CMK (cell line): ENCODE data around the gene CNFN.
A peak's percentile ranks its signal among the peaks of the same experiment; 100 is the strongest.

Source experiments
- DNase-seq: peaks from one replicate; pipeline ENCODE4 v3.0.0-alpha.2; 2010; ENCODE audit warnings: low read depth

Gene CNFN

DNA sequence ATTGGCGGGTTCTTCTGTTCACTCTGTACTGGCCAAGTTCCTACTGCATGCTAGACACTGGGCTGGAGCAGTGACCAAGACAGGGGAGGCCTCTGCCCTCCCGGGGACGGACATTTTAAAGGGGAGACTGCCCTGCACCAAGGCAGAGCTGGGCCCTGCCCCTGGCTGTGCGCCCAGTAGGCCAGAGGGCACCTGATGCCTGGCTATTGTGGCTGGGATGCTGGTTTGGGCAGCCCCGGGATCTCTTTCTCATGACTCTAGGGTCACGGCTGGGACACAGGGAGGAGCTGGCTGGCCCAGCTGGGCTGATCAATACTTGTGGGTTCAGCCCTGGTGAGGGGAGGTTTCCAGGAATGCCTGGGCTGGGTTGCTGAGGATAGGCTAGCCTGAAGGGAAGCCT is 19.4 kb upstream of the CNFN start:
- no peak for DNase-seq

GRCh38 chr19:42407816-42408175 is 17.7 kb upstream of the CNFN start:
- DNase-seq = no peak

GRCh38 chr19:42407085-42407815 is 17.2 kb upstream of the CNFN start:
- no peak for DNase-seq

GRCh38 chr19:42406111-42406510 is 16.0 kb upstream of the CNFN start:
- DNase-seq = no peak

- DNase-seq = no peak
Measured at GRCh38 chr19:42403586-42403985, 13.5 kb upstream of the CNFN start.

DNA sequence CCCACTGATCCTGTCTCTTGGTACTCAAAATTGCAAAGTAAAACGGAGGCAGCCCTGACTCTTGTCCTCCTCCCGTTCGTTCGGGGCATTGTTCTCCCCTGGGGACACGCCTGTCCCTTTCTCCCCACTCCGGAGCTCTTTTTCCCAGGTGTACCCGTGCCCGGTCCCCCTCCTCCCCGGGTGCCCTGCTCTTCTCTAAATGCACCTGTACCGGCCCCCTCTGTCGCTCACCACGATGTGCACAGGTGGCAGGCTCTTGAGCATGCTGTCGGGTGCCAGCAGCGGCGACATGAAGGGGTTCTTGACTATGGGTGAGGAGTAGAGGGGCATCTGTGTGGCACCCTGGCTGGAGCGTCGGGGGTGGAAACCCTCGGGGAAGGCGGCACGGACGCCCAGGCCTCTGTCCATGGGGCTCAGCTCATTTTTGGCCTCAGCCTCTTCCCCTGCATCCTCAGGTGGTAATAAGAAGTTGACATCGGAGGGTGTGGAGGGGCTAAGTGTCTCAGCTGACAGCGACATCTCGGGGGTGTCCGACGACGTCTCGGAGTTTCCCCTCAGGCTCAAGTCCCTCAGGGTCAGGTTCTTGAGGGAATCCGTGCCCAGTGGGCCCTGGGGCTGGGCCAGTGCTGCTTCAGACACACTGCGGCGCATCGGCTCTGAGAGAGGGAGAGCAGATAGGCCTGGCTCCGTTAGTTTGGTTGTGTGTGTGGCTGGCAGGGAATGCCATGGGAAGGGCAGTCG is 12.4 kb upstream of the CNFN start:
- DNase-seq = no peak

- DNase-seq = peak; percentile 35
Measured at GRCh38 chr19:42401365-42402303, 11.5 kb upstream of the CNFN start.

DNA sequence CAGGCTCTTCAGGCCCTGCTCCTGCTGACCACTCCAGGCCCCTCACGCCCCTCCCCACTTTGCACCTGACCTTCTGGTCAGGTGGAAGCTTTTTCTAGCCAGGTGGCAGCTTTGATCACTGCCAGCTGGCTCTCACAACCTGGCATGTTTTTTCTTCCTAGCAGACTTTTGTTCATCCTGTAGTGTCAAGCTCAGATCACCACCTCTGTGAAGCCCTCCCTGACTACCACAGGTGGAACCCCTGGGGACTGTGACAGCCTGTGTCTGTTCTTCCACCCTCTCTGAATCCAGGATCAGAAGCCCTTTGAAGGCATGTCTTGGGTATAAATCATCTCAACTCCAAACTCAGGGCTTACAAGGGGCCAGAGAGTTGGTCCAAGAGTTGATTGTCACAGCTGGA is 10.3 kb upstream of the CNFN start:
- DNase-seq = no peak

- DNase-seq = no peak
Measured at GRCh38 chr19:42397263-42398166, 7.4 kb upstream of the CNFN start.

GRCh38 chr19:42396381-42397262 is 6.5 kb upstream of the CNFN start:
- DNase-seq = peak; percentile 98

DNA sequence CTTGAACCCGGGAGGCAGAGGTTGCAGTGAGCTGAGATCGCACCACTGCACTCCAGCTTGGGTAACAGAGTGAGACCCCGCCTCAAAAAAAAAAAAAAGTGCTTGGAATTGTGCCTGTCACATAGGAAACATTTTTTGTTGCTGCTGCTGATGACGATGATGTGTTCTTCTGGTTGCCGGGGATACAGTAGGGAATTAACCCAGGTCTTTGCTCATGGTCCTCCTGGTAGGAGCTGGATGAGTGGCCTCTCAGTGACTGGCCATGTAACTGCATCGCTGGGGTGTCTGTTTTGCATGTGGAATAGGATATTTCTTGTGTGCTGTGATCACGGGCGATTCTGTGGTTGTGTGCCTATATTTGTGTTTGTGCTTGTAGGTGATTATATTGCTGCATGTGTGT is 4.7 kb upstream of the CNFN start:
- no peak for DNase-seq

GRCh38 chr19:42392165-42392564 is 2.1 kb upstream of the CNFN start:
- DNase-seq = no peak

DNA sequence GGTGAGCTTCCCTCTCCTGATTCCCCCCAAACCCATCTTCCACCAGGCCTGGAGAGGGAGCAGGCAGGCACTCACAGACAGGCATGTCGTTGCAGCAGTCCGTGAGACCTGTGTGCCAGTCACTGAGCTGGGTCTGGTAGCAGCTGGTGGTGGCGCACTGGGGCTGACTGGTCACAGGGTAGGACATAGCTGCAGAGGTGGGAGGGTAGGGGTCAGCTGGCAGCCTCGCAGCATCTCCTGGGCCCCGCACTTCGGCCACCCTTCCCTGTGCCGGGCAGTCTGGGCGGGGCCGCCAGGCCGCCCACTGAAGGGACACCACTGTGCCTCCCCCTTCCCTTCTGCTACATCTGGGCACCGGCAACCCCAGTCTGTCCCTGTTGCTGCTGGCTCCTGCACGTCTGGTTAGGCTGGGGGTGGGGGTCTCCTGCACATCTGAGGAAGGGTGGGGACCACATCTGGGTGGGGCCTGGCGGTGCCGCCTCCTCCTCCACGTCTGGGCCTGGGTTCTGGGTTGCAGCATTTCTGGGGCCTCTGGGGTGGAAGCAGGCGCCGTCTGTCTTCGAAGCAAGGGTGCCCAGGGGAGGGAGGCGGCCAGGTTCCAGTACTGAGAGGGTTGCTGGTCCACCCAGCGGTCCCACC is 1.1 kb downstream of the CNFN start:
- no peak for DNase-seq

DNA sequence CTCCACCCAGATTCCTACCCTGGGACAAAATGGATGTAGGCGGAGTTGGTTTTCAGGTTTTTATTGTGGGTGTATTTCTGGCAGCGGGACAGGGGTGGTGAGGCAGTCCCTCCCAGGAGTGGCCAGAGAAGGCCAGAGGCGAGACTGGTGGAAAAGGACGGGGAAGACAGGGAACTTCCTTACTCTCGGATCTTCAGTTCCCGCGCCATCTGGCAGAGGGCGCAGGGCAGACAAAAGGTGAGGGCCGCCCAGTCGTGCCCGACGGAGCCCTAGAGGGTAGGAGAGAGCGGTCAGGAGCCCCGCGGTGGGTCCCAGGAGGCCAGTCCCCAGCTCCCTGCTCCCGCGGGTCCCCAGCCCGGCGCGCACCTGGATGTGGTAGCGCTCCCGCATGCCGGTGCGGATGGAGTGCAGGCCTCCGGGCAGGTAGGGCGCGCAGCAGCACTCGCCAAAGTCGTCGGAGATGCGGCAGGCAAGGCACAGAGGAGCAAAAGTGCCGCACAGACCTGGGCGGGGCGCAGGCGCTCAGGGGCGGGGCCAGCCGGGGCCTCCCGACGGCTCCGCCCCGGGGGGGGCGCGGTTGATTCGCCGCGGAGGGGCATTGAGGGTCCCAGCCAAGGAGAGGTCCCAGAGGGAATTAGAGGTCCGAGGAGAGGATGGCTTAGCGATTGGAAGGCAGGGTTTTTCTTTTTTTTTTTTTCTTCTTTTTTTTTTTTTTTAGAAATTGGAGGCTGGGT is 3.0 kb downstream of the CNFN start:
- no peak for DNase-seq

DNA sequence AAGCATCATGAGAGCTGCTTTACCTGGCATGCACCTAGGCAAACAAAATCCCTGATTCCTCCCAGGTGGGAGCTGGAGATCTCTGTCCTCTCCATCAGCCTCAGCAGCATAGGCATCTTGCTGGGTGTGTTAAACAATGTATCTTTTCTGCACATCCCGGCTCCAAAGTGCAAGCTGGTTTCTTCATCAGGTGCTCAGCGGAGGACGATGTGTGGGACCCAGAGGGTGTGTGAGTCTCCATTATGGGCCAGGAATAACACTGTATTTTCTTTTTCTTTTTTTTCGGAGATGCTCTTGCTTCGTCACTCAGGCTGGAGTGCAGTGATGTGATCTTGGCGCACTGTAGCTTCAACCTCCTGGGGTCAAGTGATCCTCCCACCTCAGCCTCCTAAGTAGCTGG is 9.9 kb downstream of the CNFN start:
- DNase-seq = no peak

DNA sequence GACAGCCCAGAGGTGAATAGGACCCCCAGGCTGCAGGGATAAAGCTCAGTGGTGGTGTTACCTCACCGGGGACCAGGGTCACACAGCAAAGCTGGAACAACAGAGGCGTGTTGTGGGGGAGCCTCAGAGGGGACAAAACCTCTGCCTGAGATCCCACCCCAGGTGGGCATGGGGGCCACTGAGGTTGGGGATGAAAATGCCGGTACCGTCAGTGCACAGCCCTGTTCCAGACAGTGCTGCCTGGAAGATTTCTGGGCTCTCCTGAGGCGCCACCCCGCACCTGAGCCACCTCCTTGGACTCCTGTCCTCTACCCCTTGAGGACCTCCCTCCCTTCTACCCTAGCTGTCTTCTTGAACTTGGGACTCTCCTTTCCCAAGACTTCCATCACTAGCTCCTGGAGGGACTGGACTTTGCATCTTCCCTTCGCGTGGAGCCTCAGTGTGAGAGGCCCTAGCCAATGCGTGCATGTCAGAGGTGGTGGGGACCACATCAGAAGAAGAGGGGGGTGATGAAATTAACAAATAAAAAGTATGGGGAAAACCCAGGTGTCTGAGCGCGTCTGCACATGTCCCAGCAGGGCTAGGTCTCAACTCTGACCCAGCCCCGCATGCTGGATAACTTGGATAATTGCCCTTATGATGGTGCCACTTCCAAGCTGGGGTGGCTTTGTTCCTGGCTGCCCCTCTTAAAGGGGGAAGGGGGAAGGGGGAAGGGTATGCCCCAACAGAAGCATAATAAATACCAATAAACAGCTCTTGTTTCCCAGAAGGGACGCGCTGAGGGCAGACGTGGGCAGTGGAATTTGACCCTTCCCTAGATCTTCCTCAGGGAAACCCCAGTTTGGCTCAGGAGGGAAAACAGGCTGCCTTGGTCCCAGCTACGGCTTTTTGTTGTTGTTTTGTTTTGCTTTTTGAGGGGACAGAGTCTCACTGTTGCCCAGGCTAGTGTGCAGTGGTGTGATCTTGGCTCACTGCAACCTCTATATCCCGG is 11.6 kb downstream of the CNFN start:
- DNase-seq = no peak

GRCh38 chr19:42376177-42376555 is 13.9 kb downstream of the CNFN start:
- no peak for DNase-seq
